Right lung (tissue), 10 donors: ENCODE results near the gene SEC11C. TPM values are rescaled to one million over a fixed set of nuclear protein-coding genes. Genes with fewer than 3 reads are reported as not detected.

ENCODE experiments used
- DNase-seq, 2 donors: peaks; one replicate each; pipeline ENCODE4 v3.0.0-alpha.2; 2013
- long read RNA-seq, 8 donors: transcript quantifications; one replicate each; lab custom pipeline, GENCODE V29; 2026
- polyA plus RNA-seq, 5 donors: library from polyadenylated mRNA; unstranded; fragments of 120-200 nt; gene quantifications; one replicate each; pipeline versions ENCODE4 v1.2.1 to v1.2.3, GENCODE V29; 2013; ENCODE audit warnings: inconsistent platforms in 1 of 5, low replicate concordance in 1 of 5; ENCODE audit not compliant: insufficient read length in 5 of 5, insufficient read depth in 1 of 5

Gene SEC11C
- 100 to 1,000 TPM in 2 of 5 donors, 10 to 100 TPM in 3; 77.8 to 111 (median 97.7) TPM for polyA plus RNA-seq
- long read RNA-seq, donor 1, transcript SEC11C-203 (3 exons, 1,088 nt): minor isoform, 8 of 93 reads
- long read RNA-seq, donor 1, transcript SEC11C-204 (6 exons, 1,202 nt): major isoform, 62 of 93 reads
- long read RNA-seq, donor 1, partial matches to known transcripts: 12 of 93 reads
- long read RNA-seq, donor 1, other reads (novel, unspliced or antisense): 0 of 93 reads
- long read RNA-seq, donor 2, transcript SEC11C-204 (6 exons, 1,202 nt): major isoform, 25 of 30 reads
- long read RNA-seq, donor 2, partial matches to known transcripts: 0 of 30 reads
- long read RNA-seq, donor 2, other reads (novel, unspliced or antisense): 0 of 30 reads
- long read RNA-seq, donor 3, transcript SEC11C-203 (3 exons, 1,088 nt): minor isoform, 6 of 75 reads
- long read RNA-seq, donor 3, transcript SEC11C-204 (6 exons, 1,202 nt): major isoform, 38 of 75 reads
- long read RNA-seq, donor 3, transcript SEC11C-206 (3 exons, 462 nt): minor isoform, 6 of 75 reads
- long read RNA-seq, donor 3, partial matches to known transcripts: 18 of 75 reads
- long read RNA-seq, donor 3, other reads (novel, unspliced or antisense): 0 of 75 reads
- long read RNA-seq, donor 4, transcript SEC11C-204 (6 exons, 1,202 nt): major isoform, 29 of 43 reads
- long read RNA-seq, donor 4, partial matches to known transcripts: 6 of 43 reads
- long read RNA-seq, donor 4, other reads (novel, unspliced or antisense): 0 of 43 reads
- long read RNA-seq, donor 5, transcript SEC11C-204 (6 exons, 1,202 nt): major isoform, 75 of 96 reads
- long read RNA-seq, donor 5, partial matches to known transcripts: 7 of 96 reads
- long read RNA-seq, donor 5, other reads (novel, unspliced or antisense): 0 of 96 reads
- long read RNA-seq, donor 6, transcript SEC11C-205 (5 exons, 718 nt): minor isoform, 7 of 64 reads
- long read RNA-seq, donor 6, transcript SEC11C-204 (6 exons, 1,202 nt): major isoform, 47 of 64 reads
- long read RNA-seq, donor 6, partial matches to known transcripts: 0 of 64 reads
- long read RNA-seq, donor 6, other reads (novel, unspliced or antisense): 0 of 64 reads
- long read RNA-seq, donor 7, transcript SEC11C-204 (6 exons, 1,202 nt): major isoform, 30 of 31 reads
- long read RNA-seq, donor 7, partial matches to known transcripts: 0 of 31 reads
- long read RNA-seq, donor 7, other reads (novel, unspliced or antisense): 0 of 31 reads
- long read RNA-seq, donor 8, transcript SEC11C-204 (6 exons, 1,202 nt): major isoform, 25 of 29 reads
- long read RNA-seq, donor 8, partial matches to known transcripts: 0 of 29 reads
- long read RNA-seq, donor 8, other reads (novel, unspliced or antisense): 0 of 29 reads

DNA sequence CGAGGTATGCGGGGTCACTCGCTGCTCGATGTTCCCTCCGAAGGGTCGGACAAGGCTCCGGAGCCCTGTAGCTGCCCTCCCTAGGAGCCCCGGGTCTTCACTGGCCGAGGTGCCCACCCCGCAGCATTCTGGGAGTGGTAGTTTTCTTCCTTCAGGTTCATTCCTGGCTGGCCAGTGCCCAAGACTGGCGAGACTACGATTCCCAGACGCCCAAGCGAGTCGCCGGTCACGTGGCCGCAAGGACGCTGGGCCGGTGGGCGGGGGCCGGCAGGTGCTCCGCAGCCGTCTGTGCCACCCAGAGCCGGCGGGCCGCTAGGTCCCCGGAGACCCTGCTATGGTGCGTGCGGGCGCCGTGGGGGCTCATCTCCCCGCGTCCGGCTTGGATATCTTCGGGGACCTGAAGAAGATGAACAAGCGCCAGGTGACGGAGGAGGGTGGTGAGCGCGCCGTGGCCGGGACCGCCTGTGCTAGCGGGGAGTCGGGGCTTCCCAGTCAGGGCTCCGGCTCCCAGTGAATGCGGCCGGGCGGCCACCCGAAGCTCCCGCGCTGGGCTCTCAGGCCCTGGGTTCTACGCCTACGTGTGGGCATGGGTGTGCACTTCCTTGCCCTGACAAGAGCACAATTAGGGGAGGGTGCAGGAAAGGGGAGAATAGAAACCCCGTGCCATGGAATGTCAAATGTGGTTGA, at the start of gene SEC11C:
TSS of gene SEC11C (plus strand) at position 270 of the 687 bp plus-strand sequence. CDS start at position 335, 65 bp downstream.
- DNase-seq: peak; percentile 86 to 90

DNA sequence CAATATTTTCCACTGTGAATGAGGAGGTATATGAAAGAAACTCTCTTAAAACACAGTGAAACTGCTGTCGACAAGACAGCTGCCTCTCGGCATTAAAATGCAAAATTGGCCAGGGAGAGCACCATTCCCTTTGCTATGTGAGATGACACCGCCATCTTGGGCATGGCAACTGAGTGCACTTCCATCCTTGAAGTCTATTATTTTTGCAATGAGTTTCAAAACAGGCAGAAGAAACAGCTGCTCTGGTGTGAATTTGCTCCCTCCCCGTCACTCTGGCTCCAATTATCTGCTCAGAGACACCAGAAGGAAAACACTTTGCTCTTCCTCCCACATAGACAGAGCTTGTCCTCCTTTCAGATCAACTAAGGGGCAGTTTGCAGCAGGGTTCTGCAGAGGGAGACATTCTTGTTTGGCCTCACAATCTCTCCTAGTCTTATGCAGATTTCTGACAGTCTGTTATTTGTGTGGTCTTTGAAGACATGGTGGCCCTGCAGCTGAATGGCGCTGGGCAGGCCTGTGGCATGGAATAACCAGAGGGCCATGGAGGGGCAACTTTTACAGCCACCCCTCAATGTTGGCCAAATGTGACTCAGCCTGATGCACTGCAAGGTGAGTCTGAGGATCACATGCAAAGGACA, 48.6 kb upstream of the SEC11C start:
- no peak for DNase-seq

DNA sequence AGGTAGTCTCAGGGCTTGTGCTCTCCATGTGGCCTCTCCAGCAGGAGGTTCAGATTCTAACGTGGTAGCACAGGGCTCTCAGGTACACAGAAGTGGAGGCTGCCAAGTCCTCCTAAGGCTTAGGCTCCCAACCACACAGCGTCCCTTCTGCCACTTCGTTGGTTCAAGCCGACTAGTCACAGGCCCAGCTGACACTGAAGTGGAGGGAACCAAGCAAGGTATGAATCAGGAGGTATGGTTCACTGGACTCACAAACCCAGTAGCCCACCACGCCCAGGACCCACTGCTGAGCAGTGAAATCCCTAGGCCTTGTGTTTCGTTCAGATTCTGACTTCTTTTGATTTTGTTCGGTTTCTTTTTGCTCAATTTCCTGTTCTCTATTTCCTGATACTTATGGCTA, 46.0 kb upstream of the SEC11C start:
- DNase-seq: no peak

DNA sequence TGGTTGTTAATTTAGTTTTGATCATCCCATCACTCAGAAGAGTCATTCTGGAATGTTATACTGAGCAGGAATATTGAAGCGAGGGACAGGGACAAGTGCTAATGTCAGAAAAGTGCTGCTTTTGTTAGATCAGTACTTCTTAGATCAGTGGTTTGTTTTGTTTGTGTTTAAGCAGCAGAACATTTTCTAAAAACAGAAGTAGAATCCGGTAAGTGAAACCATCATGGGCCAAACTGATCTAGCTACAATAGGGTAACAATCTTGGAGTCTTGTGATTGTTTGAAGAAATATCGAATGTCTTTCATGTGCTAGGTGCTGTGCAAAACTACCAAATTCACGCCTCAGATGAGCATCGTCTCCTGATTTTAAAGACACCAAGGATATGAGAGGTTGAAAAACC, 45.1 kb upstream of the SEC11C start:
- DNase-seq: no peak

DNA sequence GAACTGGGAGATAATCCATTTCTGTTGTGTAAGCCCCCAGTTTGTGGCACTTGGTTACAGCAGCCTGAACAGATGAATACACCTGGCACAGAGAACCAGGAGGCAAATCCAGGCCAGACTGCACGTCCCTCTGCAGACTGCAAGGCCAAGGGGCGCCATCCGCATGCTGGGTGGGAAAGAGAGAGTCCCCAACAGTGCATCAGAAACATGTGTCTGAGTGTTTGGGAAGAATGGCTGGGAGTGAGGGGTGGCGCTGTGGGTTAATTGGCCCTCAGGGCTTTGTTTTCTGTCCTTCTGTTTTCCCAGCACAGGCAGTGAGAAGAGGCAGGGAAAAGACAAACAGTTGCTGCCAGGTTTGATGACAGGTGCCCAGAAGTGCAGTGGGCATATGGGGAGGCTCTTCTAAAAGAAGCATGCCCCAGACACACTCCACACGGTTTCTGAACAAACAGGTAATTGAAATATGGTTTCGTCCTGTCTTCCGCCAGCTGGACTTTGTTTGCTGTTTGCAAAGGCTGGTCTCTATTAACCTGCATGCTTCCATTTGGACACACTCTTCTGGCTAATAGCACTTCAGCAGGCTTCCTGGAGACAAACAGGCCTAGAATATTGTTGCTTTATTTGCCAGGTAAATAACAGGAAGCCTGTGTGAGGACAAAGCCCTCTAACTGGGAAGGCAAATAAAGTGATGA, 43.4 kb upstream of the SEC11C start:
- no peak for DNase-seq

DNA sequence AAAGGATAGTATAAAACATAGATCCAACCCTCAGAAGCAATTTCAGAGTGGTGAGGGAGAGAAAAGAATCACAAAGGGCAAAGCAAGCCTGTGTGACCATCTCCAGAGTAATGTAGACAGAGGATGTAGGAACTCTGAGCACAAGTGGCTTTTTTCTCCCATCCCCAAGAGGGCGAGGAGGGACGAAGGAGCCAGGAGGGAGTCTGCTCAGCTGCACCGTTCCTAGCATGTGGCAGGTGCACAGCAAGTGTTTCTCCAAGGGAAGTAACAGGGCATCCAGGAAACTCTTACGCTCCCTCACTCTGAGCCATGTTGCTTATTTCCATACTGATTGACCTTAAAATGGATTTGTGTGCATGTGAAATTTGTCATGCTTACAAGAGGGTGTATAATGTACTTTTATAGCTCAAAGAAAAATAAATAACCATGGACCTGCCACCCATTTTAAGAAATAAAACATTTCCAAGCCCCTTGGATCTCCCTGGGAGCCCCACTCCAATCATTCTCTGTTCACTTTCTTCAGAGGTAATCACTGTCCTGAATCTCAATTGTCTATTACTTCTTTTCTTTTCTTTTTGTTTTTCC, 37.8 kb upstream of the SEC11C start:
- no peak for DNase-seq

- no peak for DNase-seq
These were observed 30.3 kb upstream of the SEC11C start for GRCh38 chr18:59109375-59109774.

DNA sequence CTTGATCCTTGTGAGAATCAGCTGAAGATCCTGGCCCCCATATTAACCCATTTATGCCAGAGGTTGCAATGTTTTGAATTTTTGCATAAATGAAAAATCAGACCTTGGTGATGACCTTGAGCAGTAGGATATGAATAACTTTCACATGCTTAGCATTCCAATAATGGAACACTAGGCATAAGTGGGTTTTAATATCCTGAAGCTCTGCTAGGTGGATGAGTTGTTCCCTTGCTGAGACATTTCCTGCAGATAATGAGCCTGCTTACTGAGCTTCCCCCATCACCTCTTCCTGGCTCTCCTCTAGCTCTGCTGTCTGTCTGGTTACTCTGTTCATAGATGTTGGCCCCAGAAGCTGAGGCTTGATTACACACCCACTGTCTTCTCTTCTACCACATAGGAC, 25.5 kb upstream of the SEC11C start:
- no peak for DNase-seq

DNA sequence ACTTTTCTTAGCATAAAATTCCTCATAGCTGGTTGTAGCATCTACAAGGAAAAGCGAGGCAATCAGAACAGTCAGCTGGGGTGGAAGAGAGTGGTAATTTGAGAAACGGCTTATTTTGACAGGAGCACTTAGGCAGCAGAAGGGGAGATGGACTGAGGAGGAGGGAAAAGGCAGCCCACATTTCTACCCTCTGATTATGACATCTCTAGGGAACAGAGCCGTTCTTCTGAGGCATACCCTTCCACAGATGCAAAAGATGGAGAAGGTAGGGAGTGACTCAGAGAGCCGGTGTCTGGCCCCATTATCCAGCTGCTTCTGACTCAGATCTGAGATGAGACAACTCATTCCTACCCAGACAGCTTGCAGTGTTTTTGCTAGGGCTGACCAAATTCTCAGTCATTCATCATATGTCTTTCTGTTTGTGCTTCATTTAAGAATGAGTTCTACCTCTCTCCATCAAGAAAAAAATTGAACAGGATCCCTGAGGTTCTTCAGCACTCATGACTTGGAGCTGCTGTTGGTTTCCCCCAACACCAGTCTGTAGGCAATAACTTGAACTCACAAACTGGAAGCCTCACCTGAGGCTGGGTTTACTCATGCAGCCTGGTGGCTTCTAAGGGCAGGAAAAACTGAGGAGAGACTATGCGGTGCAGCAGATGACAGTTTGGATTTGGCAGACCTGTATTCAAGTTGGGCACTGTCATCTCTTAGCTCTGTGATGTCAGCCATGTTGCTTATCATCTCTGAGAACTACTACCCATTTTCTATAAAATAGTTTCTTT, 15.9 kb upstream of the SEC11C start:
- DNase-seq: no peak

- no peak for DNase-seq
These were observed 15.3 kb upstream of the SEC11C start for GRCh38 chr18:59124370-59124704.

GRCh38 chr18:59127047-59127446, 12.6 kb upstream of the SEC11C start:
- DNase-seq: no peak

GRCh38 chr18:59129951-59130703, 9.6 kb upstream of the SEC11C start:
- DNase-seq: no peak

GRCh38 chr18:59132810-59133465, 6.7 kb upstream of the SEC11C start:
- no peak for DNase-seq

DNA sequence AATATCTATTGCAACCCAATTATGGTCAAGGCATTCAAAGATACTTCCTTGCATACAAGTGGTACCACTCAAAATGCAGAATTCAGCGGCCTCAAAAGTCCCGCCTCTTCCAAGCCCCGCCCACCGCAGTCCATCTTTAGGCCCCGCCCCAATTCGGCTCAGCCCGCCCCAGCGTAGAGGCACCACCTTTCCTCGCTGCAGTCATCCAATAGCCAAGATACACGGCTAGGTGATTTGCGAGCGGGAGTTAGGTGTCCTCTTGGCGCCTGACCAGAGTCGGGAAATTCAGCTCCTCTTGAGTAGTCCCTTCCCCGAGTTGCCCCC, 431 bp upstream of the SEC11C start:
- no peak for DNase-seq

- DNase-seq: peak in 1 of 2 donors; percentile 22
These were observed 710 bp downstream of the SEC11C start for GRCh38 chr18:59140302-59140885.

DNA sequence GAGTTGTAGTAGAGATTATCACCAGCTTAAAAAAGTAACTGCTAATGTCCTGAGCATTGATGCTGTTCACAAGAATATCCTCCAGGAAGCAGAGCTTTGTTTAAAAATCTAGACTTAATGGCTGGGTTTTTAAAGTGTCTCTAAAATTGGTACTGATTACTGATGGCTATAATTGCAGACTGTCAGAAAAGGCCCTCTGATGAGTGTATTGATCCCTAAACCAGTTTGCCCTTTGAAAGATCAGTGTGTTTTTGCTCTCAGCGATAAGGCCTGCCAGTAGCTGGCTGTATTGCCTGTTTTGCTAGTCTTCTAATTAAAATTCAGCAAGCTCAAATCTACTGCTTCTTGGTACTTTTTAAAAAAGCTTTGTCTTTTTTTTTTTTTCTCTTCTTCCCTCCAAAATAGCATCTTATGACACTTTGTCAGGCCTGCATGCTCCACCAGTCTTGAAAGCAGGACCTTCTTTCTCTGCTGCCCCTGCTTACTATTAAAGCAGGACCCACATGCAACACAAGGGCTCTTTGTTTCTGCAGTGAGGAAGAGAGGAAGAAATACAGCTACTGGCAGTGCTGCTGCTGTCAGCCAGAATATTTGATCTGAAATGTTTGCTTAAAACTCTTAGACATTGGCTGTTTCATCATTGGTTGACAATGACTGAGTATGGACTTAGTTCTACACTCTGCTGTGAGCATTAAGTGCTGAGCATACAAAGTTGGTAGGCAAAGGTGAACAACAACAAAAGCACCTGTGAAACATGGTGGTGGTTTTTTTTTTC, 1.8 kb downstream of the SEC11C start:
- DNase-seq: peak in 1 of 2 donors; percentile 17
